Left ventricle myocardium inferior (tissue), 1 donor: ENCODE results near the gene LRMDA. TPM values are rescaled to one million over a fixed set of nuclear protein-coding genes. Genes with fewer than 3 reads are reported as not detected.

ENCODE experiments used
- DNase-seq: peaks from one replicate; pipeline ENCODE4 v3.0.0-alpha.2; 2020
- H3K27ac ChIP-seq: fragments of 200-600 bp; replicated peaks from 2 replicates; pipeline ENCODE4 v1.8.0; 2021
- H3K27me3 ChIP-seq: fragments of 200-600 bp; 2 replicates; pipeline ENCODE4 v1.8.0; 2021; ENCODE audit warnings: low read depth
- H3K36me3 ChIP-seq: fragments of 200-600 bp; 2 replicates; pipeline ENCODE4 v1.8.0; 2021
- H3K4me1 ChIP-seq: fragments of 200-600 bp; 2 replicates; pipeline ENCODE4 v1.8.0; 2021
- H3K4me3 ChIP-seq: fragments of 200-600 bp; 2 replicates; pipeline ENCODE4 v1.8.0; 2021; ENCODE audit warnings: mild to moderate bottlenecking, moderate library complexity
- H3K9me3 ChIP-seq: fragments of 200-600 bp; replicated peaks from 2 replicates; pipeline ENCODE4 v1.8.0; 2021
- CTCF ChIP-seq: fragments of 200-600 bp; IDR thresholded peaks from 2 replicates; pipeline ENCODE4 v1.8.0; 2021; ENCODE audit warnings: antibody characterized with exemption, mild to moderate bottlenecking, borderline replicate concordance
- intact Hi-C: fragments of 100-400 bp; cut with micrococcal nuclease; formaldehyde crosslinking; loops from one replicate; pipeline ENCODE4 v1.11.0; 2022
- total RNA-seq: library from RNA; stranded (reverse); fragmentation: NEBNext Ultra II Directional; extraction: Animal tissue kit (Norgen Biotek cat#: 25700); gene quantifications from one replicate; pipeline ENCODE4 v1.2.1, GENCODE V29; 2021
- donor health status: DM: no; HTN: yes; CAD: no; lungs with severe emphysema.

The LRMDA gene
- total RNA-seq, 1 donor from 2014 or later = 18.7 TPM

- peaks cover 4% of the 10 kb centered on the region for H3K4me1 ChIP-seq
- DNase-seq = no peak
- H3K27me3 ChIP-seq = no peaks in the 10 kb centered on the region
- intact Hi-C loops = no loop called here
- no peak overlapping the region for H3K4me3 ChIP-seq
- no peak for TF ChIP-seq CTCF
- H3K9me3 ChIP-seq = peaks cover 15% of the 10 kb centered on the region
- H3K36me3 ChIP-seq = no peaks in the 10 kb centered on the region
- H3K27ac ChIP-seq = no peak overlapping the region
Measured at GRCh38 chr10:75948583-75948982, 517.2 kb downstream of the LRMDA start.

GRCh38 chr10:75950307-75950706, 518.9 kb downstream of the LRMDA start:
- Histone ChIP-seq H3K9me3 (peaks cover 1% of the 10 kb centered on the region), H3K4me3 (no peak overlapping the region), H3K27me3 (no peaks in the 10 kb centered on the region), H3K36me3 (no peaks in the 10 kb centered on the region), H3K27ac (no peak overlapping the region), H3K4me1 (peaks cover 4% of the 10 kb centered on the region)
- intact Hi-C loops = no loop called here
- TF ChIP-seq CTCF = no peak
- DNase-seq = no peak

GRCh38 chr10:75950997-75951589, 519.7 kb downstream of the LRMDA start:
- no peaks in the 10 kb centered on the region for H3K9me3 ChIP-seq
- intact Hi-C loops = no loop called here
- no peaks in the 10 kb centered on the region for H3K27me3 ChIP-seq
- no peak for DNase-seq
- no peak for TF ChIP-seq CTCF
- H3K27ac ChIP-seq = no peak overlapping the region
- H3K4me1 ChIP-seq = peaks cover 4% of the 10 kb centered on the region
- no peaks in the 10 kb centered on the region for H3K36me3 ChIP-seq
- H3K4me3 ChIP-seq = no peak overlapping the region

GRCh38 chr10:75951627-75952026, 520.2 kb downstream of the LRMDA start:
- H3K4me1 ChIP-seq = peaks cover 4% of the 10 kb centered on the region
- no peaks in the 10 kb centered on the region for H3K27me3 ChIP-seq
- H3K36me3 ChIP-seq = no peaks in the 10 kb centered on the region
- no peak overlapping the region for H3K4me3 ChIP-seq
- H3K27ac ChIP-seq = no peak overlapping the region
- no peak for TF ChIP-seq CTCF
- H3K9me3 ChIP-seq = no peaks in the 10 kb centered on the region
- intact Hi-C loops = no loop called here
- DNase-seq = no peak

- no peaks in the 10 kb centered on the region for H3K36me3 ChIP-seq
- no peak overlapping the region for H3K27ac ChIP-seq
- no peaks in the 10 kb centered on the region for H3K9me3 ChIP-seq
- DNase-seq = no peak
- TF ChIP-seq CTCF = no peak
- no peak overlapping the region for H3K4me3 ChIP-seq
- intact Hi-C loops = no loop called here
- peaks cover 4% of the 10 kb centered on the region for H3K4me1 ChIP-seq
- H3K27me3 ChIP-seq = no peaks in the 10 kb centered on the region
Measured at GRCh38 chr10:75952093-75952492, 520.7 kb downstream of the LRMDA start.
